Fibroblast of lung (primary cell): ENCODE measurements around the gene COL18A1.

Source experiments
- EZH2 ChIP-seq: IDR thresholded peaks from 2 replicates; pipeline ENCODE4 v1.5.1; 2012; ENCODE audit warnings: low read length, control low read depth, mild to moderate bottlenecking; ENCODE audit errors: missing control alignments
- TF ChIP-seq, protein P1 (sequence below), 2 donors: IDR thresholded peaks in 1 of 2; conservative IDR thresholded peaks in 1 of 2; 1 replicate in 1 of 2; 2 replicates in 1 of 2; pipeline ENCODE4 v1.5.1; 2011 to 2012; ENCODE audit warnings: low read length in 2 of 2, control low read depth in 1 of 2, inconsistent platforms in 1 of 2, low read depth in 1 of 2, mild to moderate bottlenecking in 1 of 2

- TF ChIP-seq, protein P1, sequence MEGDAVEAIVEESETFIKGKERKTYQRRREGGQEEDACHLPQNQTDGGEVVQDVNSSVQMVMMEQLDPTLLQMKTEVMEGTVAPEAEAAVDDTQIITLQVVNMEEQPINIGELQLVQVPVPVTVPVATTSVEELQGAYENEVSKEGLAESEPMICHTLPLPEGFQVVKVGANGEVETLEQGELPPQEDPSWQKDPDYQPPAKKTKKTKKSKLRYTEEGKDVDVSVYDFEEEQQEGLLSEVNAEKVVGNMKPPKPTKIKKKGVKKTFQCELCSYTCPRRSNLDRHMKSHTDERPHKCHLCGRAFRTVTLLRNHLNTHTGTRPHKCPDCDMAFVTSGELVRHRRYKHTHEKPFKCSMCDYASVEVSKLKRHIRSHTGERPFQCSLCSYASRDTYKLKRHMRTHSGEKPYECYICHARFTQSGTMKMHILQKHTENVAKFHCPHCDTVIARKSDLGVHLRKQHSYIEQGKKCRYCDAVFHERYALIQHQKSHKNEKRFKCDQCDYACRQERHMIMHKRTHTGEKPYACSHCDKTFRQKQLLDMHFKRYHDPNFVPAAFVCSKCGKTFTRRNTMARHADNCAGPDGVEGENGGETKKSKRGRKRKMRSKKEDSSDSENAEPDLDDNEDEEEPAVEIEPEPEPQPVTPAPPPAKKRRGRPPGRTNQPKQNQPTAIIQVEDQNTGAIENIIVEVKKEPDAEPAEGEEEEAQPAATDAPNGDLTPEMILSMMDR (conservative IDR thresholded peaks at IDR 0.05 in 1 of 2, IDR thresholded peaks at IDR 0.05 in 1 of 2; ENCODE audit: low read depth in 1 of 2, low read length in 2 of 2): no peak
- TF ChIP-seq EZH2: no peak
Observed at GRCh38 chr21:45494135-45494850, 89.3 kb downstream of the COL18A1 start.
